Measurements from ENCODE around the gene RPS6KA2.

Gene RPS6KA2

GRCh38 chr6:166613027-166613426, 14.0 kb downstream of the RPS6KA2 start:
- TF ChIP-seq CTCF (IDR thresholded peaks at IDR 0.05; ENCODE audit: borderline replicate concordance, extremely low read depth, low read length, poor library complexity, severe bottlenecking) (no peak), EZH2 (IDR thresholded peaks at IDR 0.05; ENCODE audit: borderline replicate concordance, low read depth, low read length, severe bottlenecking) (no peak)
- H3K9me3 ChIP-seq (ENCODE audit: insufficient read depth, low read length, severe bottlenecking) = no peaks in the 10 kb centered on the region
- no peak overlapping the region for H2AFZ ChIP-seq (ENCODE audit: low read depth, low read length)
- no peaks in the 10 kb centered on the region for H3K4me1 ChIP-seq (ENCODE audit: insufficient read depth, low read length)
- DNase-seq (no peak), ATAC-seq (ENCODE audit: insufficient read depth, low read depth) (no peak)
- no peaks in the 10 kb centered on the region for H3K27me3 ChIP-seq (ENCODE audit: insufficient read depth, low read length, poor library complexity)
- H3K36me3 ChIP-seq (ENCODE audit: insufficient read depth, low read length) = no peaks in the 10 kb centered on the region
- H3K4me2 ChIP-seq (ENCODE audit: insufficient read depth, low read length) = no peak overlapping the region
- H3K4me3 ChIP-seq (ENCODE audit: low read depth in 1 of 2, low read length in 2 of 2) = no peak overlapping the region
- no peaks in the 10 kb centered on the region for H3K79me2 ChIP-seq (ENCODE audit: insufficient read depth, low read length)
- no peak overlapping the region for H3K27ac ChIP-seq (ENCODE audit: low read length)
- no peaks in the 10 kb centered on the region for H4K20me1 ChIP-seq (ENCODE audit: insufficient read depth, low read length)
- H3K9ac ChIP-seq (ENCODE audit: low read depth, low read length) = no peak overlapping the region

- H3K27me3 ChIP-seq (ENCODE audit: insufficient read depth, low read length, poor library complexity) = no peaks in the 10 kb centered on the region
- H3K4me3 ChIP-seq (ENCODE audit: low read depth in 1 of 2, low read length in 2 of 2) = no peak overlapping the region
- H3K79me2 ChIP-seq (ENCODE audit: insufficient read depth, low read length) = no peaks in the 10 kb centered on the region
- no peak overlapping the region for H3K9ac ChIP-seq (ENCODE audit: low read depth, low read length)
- no peak for ATAC-seq (ENCODE audit: insufficient read depth, low read depth)
- H3K27ac ChIP-seq (ENCODE audit: low read length) = no peak overlapping the region
- H4K20me1 ChIP-seq (ENCODE audit: insufficient read depth, low read length) = no peaks in the 10 kb centered on the region
- no peak overlapping the region for H2AFZ ChIP-seq (ENCODE audit: low read depth, low read length)
- TF ChIP-seq CTCF (IDR thresholded peaks at IDR 0.05; ENCODE audit: borderline replicate concordance, extremely low read depth, low read length, poor library complexity, severe bottlenecking) (no peak), EZH2 (IDR thresholded peaks at IDR 0.05; ENCODE audit: borderline replicate concordance, low read depth, low read length, severe bottlenecking) (no peak)
- no peaks in the 10 kb centered on the region for H3K4me1 ChIP-seq (ENCODE audit: insufficient read depth, low read length)
- H3K36me3 ChIP-seq (ENCODE audit: insufficient read depth, low read length) = no peaks in the 10 kb centered on the region
- DNase-seq = no peak
- H3K4me2 ChIP-seq (ENCODE audit: insufficient read depth, low read length) = no peak overlapping the region
- no peaks in the 10 kb centered on the region for H3K9me3 ChIP-seq (ENCODE audit: insufficient read depth, low read length, severe bottlenecking)
Measured at GRCh38 chr6:166612471-166612881, 14.6 kb downstream of the RPS6KA2 start.

GRCh38 chr6:166611631-166612030, 15.4 kb downstream of the RPS6KA2 start:
- DNase-seq = no peak
- Histone ChIP-seq H3K4me2 (ENCODE audit: insufficient read depth, low read length) (no peak overlapping the region), H3K27me3 (ENCODE audit: insufficient read depth, low read length, poor library complexity) (no peaks in the 10 kb centered on the region), H3K9ac (ENCODE audit: low read depth, low read length) (no peak overlapping the region), H3K27ac (ENCODE audit: low read length) (no peak overlapping the region), H2AFZ (ENCODE audit: low read depth, low read length) (no peak overlapping the region), H3K9me3 (ENCODE audit: insufficient read depth, low read length, severe bottlenecking) (no peaks in the 10 kb centered on the region), H3K79me2 (ENCODE audit: insufficient read depth, low read length) (no peaks in the 10 kb centered on the region), H3K4me1 (ENCODE audit: insufficient read depth, low read length) (no peaks in the 10 kb centered on the region), H3K4me3 (ENCODE audit: low read depth in 1 of 2, low read length in 2 of 2) (no peak overlapping the region), H3K36me3 (ENCODE audit: insufficient read depth, low read length) (no peaks in the 10 kb centered on the region), H4K20me1 (ENCODE audit: insufficient read depth, low read length) (no peaks in the 10 kb centered on the region)
- no peak for ATAC-seq (ENCODE audit: insufficient read depth, low read depth)
- no peak for TF ChIP-seq EZH2 (IDR thresholded peaks at IDR 0.05; ENCODE audit: borderline replicate concordance, low read depth, low read length, severe bottlenecking)
- TF ChIP-seq CTCF (IDR thresholded peaks at IDR 0.05; ENCODE audit: borderline replicate concordance, extremely low read depth, low read length, poor library complexity, severe bottlenecking) = no peak

GRCh38 chr6:166610069-166610468, 17.0 kb downstream of the RPS6KA2 start:
- no peak overlapping the region for H3K9ac ChIP-seq (ENCODE audit: low read depth, low read length)
- DNase-seq (no peak), ATAC-seq (ENCODE audit: insufficient read depth, low read depth) (no peak)
- H4K20me1 ChIP-seq (ENCODE audit: insufficient read depth, low read length) = no peaks in the 10 kb centered on the region
- H3K4me2 ChIP-seq (ENCODE audit: insufficient read depth, low read length) = no peak overlapping the region
- no peaks in the 10 kb centered on the region for H3K27me3 ChIP-seq (ENCODE audit: insufficient read depth, low read length, poor library complexity)
- no peak overlapping the region for H2AFZ ChIP-seq (ENCODE audit: low read depth, low read length)
- H3K4me1 ChIP-seq (ENCODE audit: insufficient read depth, low read length) = no peaks in the 10 kb centered on the region
- H3K9me3 ChIP-seq (ENCODE audit: insufficient read depth, low read length, severe bottlenecking) = no peaks in the 10 kb centered on the region
- no peak overlapping the region for H3K4me3 ChIP-seq (ENCODE audit: low read depth in 1 of 2, low read length in 2 of 2)
- H3K79me2 ChIP-seq (ENCODE audit: insufficient read depth, low read length) = no peaks in the 10 kb centered on the region
- TF ChIP-seq EZH2 (IDR thresholded peaks at IDR 0.05; ENCODE audit: borderline replicate concordance, low read depth, low read length, severe bottlenecking) (no peak), CTCF (IDR thresholded peaks at IDR 0.05; ENCODE audit: borderline replicate concordance, extremely low read depth, low read length, poor library complexity, severe bottlenecking) (no peak)
- no peak overlapping the region for H3K27ac ChIP-seq (ENCODE audit: low read length)
- H3K36me3 ChIP-seq (ENCODE audit: insufficient read depth, low read length) = no peaks in the 10 kb centered on the region
